ENCODE measurements around the gene KIAA1143. TPM values are rescaled to one million over a fixed set of nuclear protein-coding genes. Genes with fewer than 3 reads are reported as not detected.
A peak's percentile ranks its signal among the peaks of the same experiment; 100 is the strongest.

Gene KIAA1143
- total RNA-seq, result 10 to 100 TPM; 42.9 to 46.8 TPM
- 30.1 TPM for polyA plus RNA-seq (2013, experiment 1 of 2)
- 31.3 TPM for polyA plus RNA-seq (2013, experiment 2 of 2)
- long read RNA-seq, experiment 1, full-length matches to known transcripts, result 9 of 17 reads
- long read RNA-seq, experiment 1, partial matches to known transcripts, result 0 of 17 reads
- long read RNA-seq, experiment 1, other reads (novel, unspliced or antisense), result 8 of 17 reads
- long read RNA-seq, experiment 2, full-length matches to known transcripts, result 20 of 34 reads
- long read RNA-seq, experiment 2, partial matches to known transcripts, result 2 of 34 reads
- long read RNA-seq, experiment 2, other reads (novel, unspliced or antisense), result 12 of 34 reads
- long read RNA-seq, experiment 3, full-length matches to known transcripts, result 151 of 170 reads
- long read RNA-seq, experiment 3, partial matches to known transcripts, result 3 of 170 reads
- long read RNA-seq, experiment 3, other reads (novel, unspliced or antisense), result 16 of 170 reads
- long read RNA-seq, experiment 4, full-length matches to known transcripts, result 34 of 38 reads
- long read RNA-seq, experiment 4, partial matches to known transcripts, result 1 of 38 reads
- long read RNA-seq, experiment 4, other reads (novel, unspliced or antisense), result 3 of 38 reads

- H3K4me1 ChIP-seq (ENCODE audit: control insufficient read depth, insufficient read depth, low read length), result no peaks in the 10 kb centered on the region
- peak within 1 kb of the TSS; percentile 99 for H3K27ac Mint-ChIP-seq
- peak within 1 kb of the TSS; percentile 94 for H3K27ac ChIP-seq (ENCODE audit: low read depth, low read length)
- peak within 1 kb of the TSS; percentile 93 for H3K4me3 Mint-ChIP-seq
- H3K36me3 Mint-ChIP-seq (ENCODE audit: low read depth), result peaks cover 59% of the 10 kb centered on the region
- peaks cover 51% of the 10 kb centered on the region for H3K9me3 ChIP-seq (ENCODE audit: control insufficient read depth, low read length)
- peaks cover 36% of the 10 kb centered on the region for H3K9me3 Mint-ChIP-seq
- H3K36me3 ChIP-seq (ENCODE audit: control insufficient read depth, insufficient read depth, low read length), result peaks cover 41% of the 10 kb centered on the region
- H3K27me3 Mint-ChIP-seq (ENCODE audit: insufficient read depth), result no peaks in the 10 kb centered on the region
- 0% methylated on average over 45 to 64 of the region's 64 CpGs for WGBS, 2 experiments (ENCODE audit: insufficient coverage in 1 of 2, insufficient read length in 1 of 2)
- no peaks in the 10 kb centered on the region for H3K27me3 ChIP-seq (ENCODE audit: control insufficient read depth, insufficient read depth, low read length, poor library complexity, severe bottlenecking)
- peak within 1 kb of the TSS; percentile 94 for H3K9ac ChIP-seq (ENCODE audit: extremely low read depth, low read length, poor library complexity, severe bottlenecking)
- peak within 1 kb of the TSS; percentile 90 for H3K4me3 ChIP-seq (ENCODE audit: low read length)
- no peak for TF ChIP-seq CTCF (conservative IDR thresholded peaks at IDR 0.05)
- peaks cover 5% of the 10 kb centered on the region for H3K4me1 Mint-ChIP-seq
- DNase-seq, result peak; percentile 98
Observed at GRCh38 chr3:44761424-44762169, at the start of gene KIAA1143, which contains the start of gene KIF15. TSS of gene KIAA1143 (minus strand) at chr3:44761619. CDS start at chr3:44761602, 17 bp downstream. TSS of gene KIF15 (plus strand) at chr3:44761794. CDS start at chr3:44761866, 72 bp downstream.

GRCh38 chr3:44805960-44806359, 44.5 kb upstream of the KIAA1143 start:
- Mint-ChIP-seq H3K4me1 (no peaks in the 10 kb centered on the region), H3K27me3 (ENCODE audit: insufficient read depth) (no peaks in the 10 kb centered on the region), H3K4me3 (no peak overlapping the region), H3K27ac (no peak overlapping the region), H3K9me3 (no peaks in the 10 kb centered on the region), H3K36me3 (ENCODE audit: low read depth) (peaks cover 27% of the 10 kb centered on the region)
- no peak overlapping the region for H3K9ac ChIP-seq (ENCODE audit: extremely low read depth, low read length, poor library complexity, severe bottlenecking)
- H3K36me3 ChIP-seq (ENCODE audit: control insufficient read depth, insufficient read depth, low read length), result peaks cover 44% of the 10 kb centered on the region
- no peak for DNase-seq
- no peak overlapping the region for H3K4me3 ChIP-seq (ENCODE audit: low read length)
- TF ChIP-seq CTCF (conservative IDR thresholded peaks at IDR 0.05), result peak; percentile 54
- H3K9me3 ChIP-seq (ENCODE audit: control insufficient read depth, low read length), result no peaks in the 10 kb centered on the region
- no peaks in the 10 kb centered on the region for H3K27me3 ChIP-seq (ENCODE audit: control insufficient read depth, insufficient read depth, low read length, poor library complexity, severe bottlenecking)
- H3K4me1 ChIP-seq (ENCODE audit: control insufficient read depth, insufficient read depth, low read length), result no peaks in the 10 kb centered on the region
- 88 to 99% methylated on average over 1 to 2 of the region's 2 CpGs for WGBS, 2 experiments (ENCODE audit: insufficient coverage in 1 of 2, insufficient read length in 1 of 2)
- H3K27ac ChIP-seq (ENCODE audit: low read depth, low read length), result no peak overlapping the region

- H3K27ac Mint-ChIP-seq, result no peak overlapping the region
- H3K36me3 Mint-ChIP-seq (ENCODE audit: low read depth), result peaks cover 32% of the 10 kb centered on the region
- H3K4me1 ChIP-seq (ENCODE audit: control insufficient read depth, insufficient read depth, low read length), result no peaks in the 10 kb centered on the region
- no peak overlapping the region for H3K27ac ChIP-seq (ENCODE audit: low read depth, low read length)
- H3K36me3 ChIP-seq (ENCODE audit: control insufficient read depth, insufficient read depth, low read length), result peaks cover 56% of the 10 kb centered on the region
- DNase-seq, result no peak
- no peak overlapping the region for H3K9ac ChIP-seq (ENCODE audit: extremely low read depth, low read length, poor library complexity, severe bottlenecking)
- H3K9me3 Mint-ChIP-seq, result no peaks in the 10 kb centered on the region
- H3K27me3 ChIP-seq (ENCODE audit: control insufficient read depth, insufficient read depth, low read length, poor library complexity, severe bottlenecking), result no peaks in the 10 kb centered on the region
- no peaks in the 10 kb centered on the region for H3K9me3 ChIP-seq (ENCODE audit: control insufficient read depth, low read length)
- no peaks in the 10 kb centered on the region for H3K4me1 Mint-ChIP-seq
- no peak overlapping the region for H3K4me3 Mint-ChIP-seq
- TF ChIP-seq CTCF (conservative IDR thresholded peaks at IDR 0.05), result no peak
- WGBS, 2 experiments (ENCODE audit: insufficient coverage in 1 of 2, insufficient read length in 1 of 2), result 93% methylated on average over 2 of the region's 2 CpGs; no CpG with 5 or more reads in 1 of the 2 experiments
- no peaks in the 10 kb centered on the region for H3K27me3 Mint-ChIP-seq (ENCODE audit: insufficient read depth)
- H3K4me3 ChIP-seq (ENCODE audit: low read length), result no peak overlapping the region
Observed at GRCh38 chr3:44803298-44803697, 41.9 kb upstream of the KIAA1143 start.

Measured in endodermal cell (in vitro differentiated cells).